Right atrium auricular region (tissue), 2 donors: Measurements from ENCODE around the gene EFCAB6. TPM values are rescaled to one million over a fixed set of nuclear protein-coding genes. Genes with fewer than 3 reads are reported as not detected.

ENCODE experiments used
- DNase-seq: peaks from one replicate; pipeline ENCODE4 v3.0.0-alpha.2; 2019; ENCODE audit warnings: low spot score
- H3K27ac ChIP-seq, 2 donors: fragments of 200-600 bp; sonication (generic); 1 replicate in 1 of 2; 2 replicates in 1 of 2; pipeline ENCODE4 v1.5.1; 2016 to 2019
- H3K27me3 ChIP-seq, 2 donors: fragments of 200-600 bp; sonication (generic); one replicate each; pipeline versions ENCODE4 v1.5.1 to v1.6.0; 2017 to 2019
- H3K36me3 ChIP-seq: fragments of 200-600 bp; sonication (generic); one replicate; pipeline ENCODE4 v1.5.1; 2016
- H3K4me1 ChIP-seq, 2 donors: fragments of 200-600 bp; sonication (generic); one replicate each; pipeline versions ENCODE4 v1.5.1 to v1.6.0; 2017 to 2019
- H3K4me3 ChIP-seq, 2 donors: fragments of 200-600 bp; sonication (generic); 1 replicate in 1 of 2; 2 replicates in 1 of 2; pipeline ENCODE4 v1.5.1; 2017 to 2019; ENCODE audit warnings: mild to moderate bottlenecking in 1 of 2, moderate library complexity in 1 of 2
- H3K9me3 ChIP-seq, 2 donors: fragments of 200-600 bp; sonication (generic); one replicate each; pipeline ENCODE4 v1.5.1; 2019
- CTCF ChIP-seq, 2 donors: fragments of 200-600 bp; sonication (generic); IDR thresholded peaks; one replicate each; pipeline ENCODE4 v1.5.1; 2019; ENCODE audit warnings: antibody characterized with exemption in 2 of 2
- total RNA-seq, 2 donors: library from RNA; depleted of rRNA; stranded (reverse); fragments of >200 nt; gene quantifications; one replicate each; pipeline ENCODE4 v1.1.0, GENCODE V29; 2016

The EFCAB6 gene
- total RNA-seq, 2 donors from 2014 or later: 1.5 TPM

GRCh38 chr22:43540529-43540923 lies 271.6 kb downstream of the EFCAB6 start:
- Histone ChIP-seq H3K36me3 (no peaks in the 10 kb centered on the region), H3K27me3 (no peaks in the 10 kb centered on the region), H3K9me3 (peaks cover 0 to 6% of the 10 kb centered on the region in 2 donors), H3K4me3 (no peak overlapping the region), H3K27ac (no peak overlapping the region), H3K4me1 (no peaks in the 10 kb centered on the region)
- DNase-seq: no peak
- TF ChIP-seq CTCF (IDR thresholded peaks at IDR 0.05): no peak

GRCh38 chr22:43539572-43540528 lies 272.3 kb downstream of the EFCAB6 start:
- H3K4me3 ChIP-seq: no peak overlapping the region
- peaks cover 0 to 6% of the 10 kb centered on the region in 2 donors for H3K9me3 ChIP-seq
- no peak overlapping the region for H3K27ac ChIP-seq
- no peak for TF ChIP-seq CTCF (IDR thresholded peaks at IDR 0.05)
- DNase-seq: no peak
- no peaks in the 10 kb centered on the region for H3K36me3 ChIP-seq
- H3K27me3 ChIP-seq: no peaks in the 10 kb centered on the region
- H3K4me1 ChIP-seq: no peaks in the 10 kb centered on the region

GRCh38 chr22:43537019-43537585 lies 275.0 kb downstream of the EFCAB6 start:
- Histone ChIP-seq H3K27ac (no peak overlapping the region), H3K27me3 (no peaks in the 10 kb centered on the region), H3K4me3 (no peak overlapping the region), H3K4me1 (no peaks in the 10 kb centered on the region), H3K36me3 (no peaks in the 10 kb centered on the region), H3K9me3 (peaks cover 0 to 6% of the 10 kb centered on the region in 2 donors)
- no peak for DNase-seq
- no peak for TF ChIP-seq CTCF (IDR thresholded peaks at IDR 0.05)

GRCh38 chr22:43535741-43536140 lies 276.4 kb downstream of the EFCAB6 start:
- Histone ChIP-seq H3K27ac (no peak overlapping the region), H3K27me3 (no peaks in the 10 kb centered on the region), H3K4me1 (no peaks in the 10 kb centered on the region), H3K9me3 (peaks cover 0 to 6% of the 10 kb centered on the region in 2 donors), H3K4me3 (no peak overlapping the region), H3K36me3 (no peaks in the 10 kb centered on the region)
- DNase-seq: no peak
- no peak for TF ChIP-seq CTCF (IDR thresholded peaks at IDR 0.05)

GRCh38 chr22:43535336-43535735 lies 276.8 kb downstream of the EFCAB6 start:
- TF ChIP-seq CTCF (IDR thresholded peaks at IDR 0.05): no peak
- peaks cover 0 to 6% of the 10 kb centered on the region in 2 donors for H3K9me3 ChIP-seq
- H3K4me1 ChIP-seq: no peaks in the 10 kb centered on the region
- DNase-seq: no peak
- no peaks in the 10 kb centered on the region for H3K36me3 ChIP-seq
- no peaks in the 10 kb centered on the region for H3K27me3 ChIP-seq
- no peak overlapping the region for H3K4me3 ChIP-seq
- no peak overlapping the region for H3K27ac ChIP-seq
